ENCODE data around the gene TMEM217.

TMEM217 gene

DNA sequence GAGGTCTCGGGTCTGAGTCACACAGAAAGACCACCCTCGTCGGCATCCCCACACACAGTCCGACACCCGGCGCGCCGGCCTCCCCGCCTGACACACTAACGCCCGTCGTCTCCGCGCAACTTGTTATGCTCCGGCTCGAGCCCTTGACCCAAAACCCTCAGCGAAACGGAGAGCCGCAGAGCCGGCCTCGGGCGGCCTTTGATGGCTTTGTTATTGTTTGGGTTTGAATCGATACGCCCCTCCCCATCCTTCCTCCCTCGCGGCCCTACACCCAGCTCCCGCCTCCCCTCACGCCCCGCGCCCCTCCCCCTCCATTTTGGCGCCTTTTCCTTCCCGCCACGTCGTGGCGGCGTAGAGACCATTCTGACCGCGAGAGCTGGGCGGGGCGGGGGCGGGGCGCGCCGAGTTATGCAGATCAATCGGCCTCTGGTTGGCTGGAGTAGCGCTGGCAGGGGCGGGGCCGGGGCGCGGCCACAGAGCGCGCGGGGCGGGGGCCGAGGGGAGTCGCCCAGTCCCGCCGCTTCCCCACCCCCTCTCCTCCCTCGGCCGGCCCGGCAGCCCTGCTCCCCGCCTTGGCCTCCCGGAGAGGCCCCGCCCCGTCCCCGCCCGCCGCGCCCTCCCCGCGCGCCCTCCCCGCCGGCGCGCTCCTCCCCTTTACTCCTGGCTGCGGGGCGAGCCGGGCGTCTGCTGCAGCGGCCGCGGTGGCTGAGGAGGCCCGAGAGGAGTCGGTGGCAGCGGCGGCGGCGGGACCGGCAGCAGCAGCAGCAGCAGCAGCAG is 88.3 kb downstream of the TMEM217 start, which contains the start of gene PIM1:
Gene PIM1 (plus strand): TSS at position 657 of the 777 bp plus-strand sequence. CDS start 424 bp downstream, outside the sequence.
- DNase-seq (ENCODE audit: low read depth, low spot score), result peak; percentile 97

- DNase-seq (ENCODE audit: low read depth, low spot score), result no peak
Observed at GRCh38 chr6:37168811-37169495, 89.0 kb downstream of the TMEM217 start.

- DNase-seq (ENCODE audit: low read depth, low spot score), result no peak
Observed at GRCh38 chr6:37168163-37168758, 89.7 kb downstream of the TMEM217 start.

GRCh38 chr6:37162740-37163139 is 95.2 kb downstream of the TMEM217 start:
- DNase-seq (ENCODE audit: low read depth, low spot score), result no peak

All from ELF-1 (cell line).